Activated gamma-delta T cell treated with Interleukin-2 at 50 U/mL for 16 hours (primary cell): ENCODE data around the gene USP36.

Source experiments
- DNase-seq: peaks from one replicate; pipeline ENCODE4 v3.0.0-alpha.2; 2020

Gene USP36

GRCh38 chr17:78836420-78837021, 4.1 kb downstream of the USP36 start:
- DNase-seq: no peak

- DNase-seq: no peak
Observed at GRCh38 chr17:78834571-78834970, 6.0 kb downstream of the USP36 start.

- DNase-seq: no peak
Observed at GRCh38 chr17:78832541-78832810, 8.1 kb downstream of the USP36 start.

- DNase-seq: no peak
Observed at GRCh38 chr17:78831688-78832540, 8.7 kb downstream of the USP36 start.

GRCh38 chr17:78829477-78829876, 11.1 kb downstream of the USP36 start:
- DNase-seq: no peak

GRCh38 chr17:78828470-78829185, 12.0 kb downstream of the USP36 start:
- no peak for DNase-seq

GRCh38 chr17:78826836-78827509, 13.6 kb downstream of the USP36 start:
- no peak for DNase-seq

- no peak for DNase-seq
Observed at GRCh38 chr17:78826421-78826820, 14.2 kb downstream of the USP36 start.

- no peak for DNase-seq
Observed at GRCh38 chr17:78825696-78826095, 14.9 kb downstream of the USP36 start.

- no peak for DNase-seq
Observed at GRCh38 chr17:78824240-78824639, 16.4 kb downstream of the USP36 start.

- no peak for DNase-seq
Observed at GRCh38 chr17:78823282-78824046, 17.1 kb downstream of the USP36 start.

GRCh38 chr17:78822552-78822951, 18.1 kb downstream of the USP36 start:
- no peak for DNase-seq

GRCh38 chr17:78821961-78822360, 18.7 kb downstream of the USP36 start:
- DNase-seq: no peak

GRCh38 chr17:78820841-78821240, 19.8 kb downstream of the USP36 start:
- no peak for DNase-seq

GRCh38 chr17:78819806-78820792, 20.5 kb downstream of the USP36 start:
- no peak for DNase-seq

GRCh38 chr17:78819402-78819801, 21.2 kb downstream of the USP36 start:
- no peak for DNase-seq

GRCh38 chr17:78818932-78819331, 21.7 kb downstream of the USP36 start:
- peak; percentile 56 for DNase-seq

- no peak for DNase-seq
Observed at GRCh38 chr17:78818152-78818846, 22.3 kb downstream of the USP36 start.

GRCh38 chr17:78817123-78817522, 23.5 kb downstream of the USP36 start:
- DNase-seq: peak; percentile 63

GRCh38 chr17:78815696-78816095, 24.9 kb downstream of the USP36 start:
- no peak for DNase-seq

GRCh38 chr17:78812855-78813254, 27.8 kb downstream of the USP36 start:
- DNase-seq: no peak
